ENCODE measurements around the gene SNURF. TPM values are rescaled to one million over a fixed set of nuclear protein-coding genes. Genes with fewer than 3 reads are reported as not detected.
"Not testable (repeated sequence)": the region's sequence is repeated elsewhere in the genome, so short reads cannot be mapped to it uniquely, and the experiment has no call there.

Gene SNURF, protein sequence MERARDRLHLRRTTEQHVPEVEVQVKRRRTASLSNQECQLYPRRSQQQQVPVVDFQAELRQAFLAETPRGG
- total RNA-seq, result 58.2 TPM
- long read RNA-seq, partial matches to known transcripts, result 0 of 1 reads
- long read RNA-seq, other reads (novel, unspliced or antisense), result 0 of 1 reads

GRCh38 chr15:24954783-24955530 lies at the start of gene SNURF, which contains the start of gene SNRPN:
SNURF (plus strand) TSS chr15:24954987; CDS start chr15:24955049, 62 bp downstream.
SNRPN (plus strand) TSS chr15:24954987; CDS start chr15:24974454, 19,467 bp downstream.
- intact Hi-C loops (cut with DNase I), result no loop called here
- DNase-seq (peak; percentile 87), ATAC-seq (ENCODE audit: poor library complexity) (peak; percentile 80)

DNA sequence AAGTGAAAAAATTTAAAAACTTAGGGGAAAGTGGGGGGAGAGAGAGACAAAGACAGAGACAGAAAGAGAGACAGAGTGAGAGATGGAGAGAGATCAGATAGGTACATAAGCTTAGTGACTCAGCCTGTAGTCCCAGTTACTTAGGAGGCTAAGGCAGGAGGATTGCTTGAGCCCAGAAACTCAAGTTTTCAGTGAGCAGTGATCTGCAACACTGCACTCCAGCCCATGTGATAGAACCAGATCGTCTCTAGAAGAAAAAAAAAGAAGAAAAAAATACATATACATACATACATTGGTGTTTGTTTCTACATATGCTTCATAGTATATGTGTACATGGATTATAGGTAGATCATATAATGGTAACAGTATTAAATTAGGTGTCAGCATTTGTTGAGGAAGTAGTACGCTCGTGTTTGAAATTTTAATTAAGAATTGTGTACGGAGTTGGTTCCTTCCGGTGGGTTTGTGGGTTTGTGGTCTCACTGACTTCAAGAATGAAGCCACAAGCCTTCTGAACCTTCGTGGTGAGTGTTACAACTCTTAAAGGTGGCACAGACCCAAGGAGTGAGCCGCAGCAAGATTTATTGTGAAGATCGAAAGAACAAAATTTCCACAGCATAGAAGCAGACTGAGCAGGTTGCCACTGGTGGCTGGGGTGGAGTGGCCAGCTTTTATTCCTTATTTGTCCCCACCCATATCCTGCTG lies 38.3 kb upstream of the SNURF start:
- no peak for ATAC-seq (ENCODE audit: poor library complexity)
- intact Hi-C loops (cut with DNase I), result no loop called here
- no peak for DNase-seq

GRCh38 chr15:24917431-24917830 lies 37.4 kb upstream of the SNURF start:
- no peak for DNase-seq
- intact Hi-C loops (cut with DNase I), result no loop called here
- no peak for ATAC-seq (ENCODE audit: poor library complexity)

- intact Hi-C loops (cut with DNase I), result no loop called here
- ATAC-seq (ENCODE audit: poor library complexity), result no peak
- no peak for DNase-seq
Observed at GRCh38 chr15:24919446-24919845, 35.3 kb upstream of the SNURF start.

DNA sequence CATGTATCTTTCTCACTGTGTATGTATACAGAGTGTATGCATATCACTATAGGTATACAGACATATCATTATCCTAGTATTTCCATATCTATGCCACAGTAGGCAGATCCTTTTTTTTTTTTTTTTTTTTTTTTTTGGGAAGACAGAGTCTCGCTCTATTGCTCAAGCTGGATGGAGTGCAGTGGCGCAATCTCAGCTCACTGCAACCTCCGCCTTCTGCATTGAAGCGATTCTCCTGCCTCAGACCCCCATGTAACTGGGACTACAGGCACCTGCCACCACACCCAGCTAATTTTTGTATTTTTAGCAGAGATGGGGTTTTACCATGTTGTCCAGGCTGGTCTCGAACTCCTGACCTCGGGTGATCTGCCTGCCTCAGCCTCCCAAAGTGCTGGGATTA lies 32.0 kb upstream of the SNURF start:
- DNase-seq; intact Hi-C loops (cut with DNase I); ATAC-seq (ENCODE audit: poor library complexity): not testable (repeated sequence)

DNA sequence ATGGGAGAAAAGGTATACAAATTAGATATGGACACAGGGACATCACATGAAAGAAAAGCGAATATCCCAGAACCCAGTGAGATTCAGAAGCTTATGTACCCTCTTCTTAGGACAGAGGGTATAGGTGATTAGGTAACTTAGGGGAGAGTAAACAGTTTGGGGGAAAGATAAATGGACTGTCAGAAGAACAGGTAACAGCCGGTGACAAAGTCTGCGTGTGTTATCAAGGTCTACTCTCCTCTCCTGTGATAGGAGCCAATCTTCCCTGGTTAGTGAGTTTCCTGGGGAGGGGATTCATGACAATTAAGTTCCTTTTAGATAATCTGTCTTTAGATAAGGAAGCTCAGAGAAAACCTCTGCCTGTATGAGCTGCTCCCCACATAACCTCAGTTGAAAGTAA lies 30.6 kb upstream of the SNURF start:
- DNase-seq, result no peak
- ATAC-seq (ENCODE audit: poor library complexity), result no peak
- intact Hi-C loops (cut with DNase I), result no loop called here

DNA sequence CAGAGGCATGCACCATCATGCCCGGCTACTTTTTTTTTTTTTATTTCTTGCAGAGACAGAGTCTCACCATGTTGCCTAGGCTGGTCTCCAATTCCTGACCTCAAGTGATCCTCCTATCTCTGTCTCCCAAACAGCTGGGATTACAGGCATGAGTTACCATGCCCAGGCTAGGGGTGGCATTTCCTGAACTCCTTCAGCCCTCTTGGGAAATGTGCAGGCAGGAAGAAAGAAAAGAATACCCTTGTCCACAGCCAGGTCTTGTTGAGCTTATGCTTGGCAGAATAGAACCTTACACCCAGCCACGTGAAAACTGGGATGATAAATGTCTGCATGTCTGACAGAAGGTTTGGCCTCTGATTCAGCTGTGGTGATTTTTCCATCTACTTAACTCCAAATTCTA lies 30.2 kb upstream of the SNURF start:
- no peak for ATAC-seq (ENCODE audit: poor library complexity)
- intact Hi-C loops (cut with DNase I), result no loop called here
- DNase-seq, result no peak

DNA sequence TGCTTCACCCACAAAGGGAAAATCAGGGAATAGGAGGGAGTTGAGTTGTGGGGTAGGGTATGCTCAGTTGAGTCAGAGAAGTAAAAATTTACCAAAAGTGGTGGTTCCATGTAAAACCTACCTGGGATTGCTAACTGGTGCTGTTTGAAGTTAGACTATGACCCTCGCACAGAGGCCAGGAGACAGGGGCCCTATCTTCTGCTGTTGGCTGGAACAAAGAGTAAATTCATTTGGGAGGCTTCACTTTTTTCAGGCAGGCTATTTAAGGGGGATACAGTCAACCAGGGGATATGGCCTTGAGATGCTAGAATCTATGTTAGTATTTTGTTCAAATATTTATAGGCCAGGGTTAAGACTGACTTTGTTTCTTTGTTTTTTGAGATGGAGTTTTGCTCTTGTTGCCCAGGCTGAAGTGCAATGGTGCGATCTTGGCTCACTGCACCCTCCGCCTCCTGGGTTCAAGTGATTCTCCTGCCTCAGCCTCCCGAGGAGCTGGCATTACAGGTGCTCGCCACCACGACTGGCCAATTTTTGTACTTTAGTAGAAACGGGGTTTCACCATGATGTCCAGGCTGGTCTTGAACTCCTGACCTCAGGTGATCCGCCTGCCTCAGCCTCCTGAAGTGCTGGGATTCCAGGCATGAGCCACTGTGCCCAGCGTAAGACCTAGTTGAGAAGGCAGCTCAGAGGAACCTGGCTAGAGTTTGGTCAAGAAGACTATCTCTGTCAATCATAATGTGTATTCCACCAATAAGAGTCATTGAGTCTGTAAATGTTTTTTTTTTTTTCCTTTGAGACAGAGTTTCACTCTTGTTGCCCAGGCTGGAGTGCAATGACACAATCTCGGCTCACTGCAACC lies 22.7 kb upstream of the SNURF start:
- intact Hi-C loops (cut with DNase I); ATAC-seq (ENCODE audit: poor library complexity): not testable (repeated sequence)

GRCh38 chr15:24933716-24934115 lies 21.1 kb upstream of the SNURF start:
- intact Hi-C loops (cut with DNase I), result no loop called here
- ATAC-seq (ENCODE audit: poor library complexity) (peak; percentile 86), DNase-seq (no peak)

More for the DNA sequence above, 22.7 kb upstream of the SNURF start:
- not testable (repeated sequence) for DNase-seq

DNA sequence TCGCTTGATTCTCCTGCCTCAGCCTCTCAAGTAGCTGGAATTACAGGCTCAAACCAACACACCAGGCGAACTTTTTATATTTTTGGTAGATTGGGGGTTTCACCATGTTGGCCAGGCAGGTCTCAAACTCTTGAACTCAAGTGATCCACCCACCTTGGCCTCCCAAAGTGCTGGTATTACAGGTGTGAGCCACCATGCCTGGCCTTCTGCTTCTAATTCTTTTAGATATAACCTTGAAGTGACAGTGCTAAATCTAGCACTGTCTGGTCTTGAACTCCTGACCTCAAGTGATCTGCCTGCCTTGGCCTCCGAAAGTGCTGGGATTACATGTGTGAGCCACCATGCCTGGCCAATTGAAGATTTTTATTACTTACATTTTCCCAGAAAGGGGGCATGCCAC lies 16.6 kb upstream of the SNURF start:
- DNase-seq; ATAC-seq (ENCODE audit: poor library complexity); intact Hi-C loops (cut with DNase I): not testable (repeated sequence)

- DNase-seq (no peak), ATAC-seq (ENCODE audit: poor library complexity) (no peak)
- intact Hi-C loops (cut with DNase I), result no loop called here
Observed at GRCh38 chr15:24940236-24940635, 14.6 kb upstream of the SNURF start.

DNA sequence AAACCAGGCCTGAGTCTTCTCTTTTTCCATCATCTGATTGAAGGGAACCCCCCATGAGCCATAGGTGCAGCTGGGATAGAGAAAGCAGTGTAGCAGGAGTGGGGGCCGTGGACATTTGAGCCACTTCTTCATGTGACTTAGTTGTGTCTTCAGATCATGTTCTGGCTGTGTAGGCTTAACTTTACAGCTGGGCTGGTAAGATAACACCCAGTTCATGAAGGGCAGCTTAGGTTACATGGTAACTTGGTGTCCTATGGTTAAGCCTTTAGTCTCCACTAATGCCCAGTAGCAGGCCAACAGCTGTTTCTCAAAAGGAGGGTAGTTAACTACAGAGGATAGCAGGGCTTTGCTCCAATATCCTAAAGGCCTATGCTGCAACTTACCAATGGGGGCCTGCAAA lies 11.4 kb upstream of the SNURF start:
- no peak for DNase-seq
- intact Hi-C loops (cut with DNase I), result no loop called here
- ATAC-seq (ENCODE audit: poor library complexity), result no peak

DNA sequence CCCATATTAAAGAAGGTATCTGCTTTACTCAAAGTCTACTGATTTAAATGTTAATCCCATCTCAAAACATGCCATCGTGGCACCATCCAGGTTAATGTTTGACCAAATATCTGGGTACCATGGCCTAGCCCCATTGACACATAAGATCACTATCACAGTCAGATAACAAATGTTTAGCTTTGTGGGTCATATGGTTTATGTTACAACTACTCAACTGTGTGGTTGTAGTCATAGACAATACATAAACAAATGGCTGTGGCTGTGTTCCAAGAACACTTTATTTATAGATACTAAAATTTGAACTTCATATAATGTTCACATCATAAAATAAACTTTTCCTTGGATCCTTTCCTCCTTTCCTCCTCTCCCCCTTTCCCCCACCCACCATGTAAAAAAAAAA lies 9.8 kb upstream of the SNURF start:
- ATAC-seq (ENCODE audit: poor library complexity) (no peak), DNase-seq (no peak)
- intact Hi-C loops (cut with DNase I), result no loop called here

- DNase-seq (no peak), ATAC-seq (ENCODE audit: poor library complexity) (no peak)
- intact Hi-C loops (cut with DNase I), result no loop called here
Observed at GRCh38 chr15:24945711-24946110, 9.1 kb upstream of the SNURF start.

DNA sequence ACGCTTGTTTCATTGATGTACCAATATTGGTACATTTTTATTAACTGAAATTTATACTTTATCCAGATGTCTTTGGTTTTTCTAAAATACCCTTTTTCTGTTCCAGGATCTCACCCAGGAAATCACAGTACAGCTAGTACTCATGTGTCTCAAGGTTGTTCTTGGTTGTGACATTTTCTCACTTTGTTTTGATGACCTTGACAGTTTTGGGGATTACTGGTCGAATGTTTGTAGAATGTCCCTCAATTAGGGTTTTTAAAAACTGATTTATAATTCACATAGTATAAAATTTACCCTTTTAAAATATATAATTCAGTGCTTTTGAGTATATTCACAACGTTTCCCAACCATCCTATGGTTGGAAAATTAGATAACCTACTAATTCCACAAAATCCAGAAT lies 6.3 kb upstream of the SNURF start:
- ATAC-seq (ENCODE audit: poor library complexity), result no peak

GRCh38 chr15:24955531-24955921 lies 739 bp downstream of the SNURF start:
- DNase-seq (peak; percentile 48), ATAC-seq (ENCODE audit: poor library complexity) (peak; percentile 44)
- intact Hi-C loops (cut with DNase I), result no loop called here

More for the DNA sequence above, 6.3 kb upstream of the SNURF start:
- intact Hi-C loops (cut with DNase I), result no loop called here
- no peak for DNase-seq

DNA sequence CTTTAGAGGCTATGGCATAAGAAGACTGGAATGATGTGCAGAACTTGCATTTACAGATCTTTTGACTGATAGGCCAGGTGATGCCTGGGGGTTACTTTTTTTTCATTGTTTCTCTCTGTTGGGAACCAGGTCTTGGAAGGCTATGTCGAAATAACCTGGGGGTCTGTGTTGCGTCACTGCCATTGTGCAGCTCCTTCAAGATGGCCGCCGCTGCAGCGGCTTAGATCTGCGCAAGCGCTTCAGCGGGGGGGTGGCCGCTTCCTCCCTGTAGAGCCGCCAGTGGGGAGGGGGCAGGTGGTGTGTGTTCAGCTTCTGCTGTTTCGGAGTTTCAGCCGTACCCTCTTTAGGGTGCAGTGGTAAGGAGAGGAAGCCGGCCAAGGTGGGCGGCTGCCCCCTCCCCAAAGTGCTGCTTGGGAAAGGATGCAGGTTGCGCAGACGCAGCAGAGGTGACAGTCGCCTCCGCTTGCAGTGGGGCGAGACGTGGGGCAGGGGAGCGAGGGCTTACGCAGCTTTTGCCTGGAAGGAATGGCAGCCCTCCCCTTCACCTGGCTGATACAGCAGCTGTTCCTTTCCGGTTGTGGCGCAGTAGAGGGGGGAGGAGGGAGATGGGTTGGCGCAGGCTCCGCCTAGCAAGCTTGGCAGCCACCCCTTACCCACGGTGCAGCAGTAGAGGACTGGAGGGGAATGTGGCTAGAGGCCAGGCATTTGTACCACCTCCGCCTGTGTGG lies 1.5 kb downstream of the SNURF start:
- DNase-seq (peak; percentile 83), ATAC-seq (ENCODE audit: poor library complexity) (peak; percentile 85)
- intact Hi-C loops (cut with DNase I), result no loop called here

GRCh38 chr15:24957691-24958090 lies 2.9 kb downstream of the SNURF start:
- no peak for ATAC-seq (ENCODE audit: poor library complexity)
- no peak for DNase-seq
- intact Hi-C loops (cut with DNase I), result no loop called here
